Duodenal mucosa (tissue), 2 donors: ENCODE results near the gene PNMA8B.

Experiments used
- H3K27ac ChIP-seq: one replicate; pipeline ENCODE4 v1.7.0; 2013; ENCODE audit warnings: low read depth, low read length
- H3K27me3 ChIP-seq, 2 donors: one replicate each; pipeline ENCODE4 v1.7.0; 2013; ENCODE audit warnings: low read length in 2 of 2, control low read depth in 1 of 2; ENCODE audit not compliant: insufficient read depth in 2 of 2, control insufficient read depth in 1 of 2
- H3K36me3 ChIP-seq, 2 donors: one replicate each; pipeline ENCODE4 v1.7.0; 2013; ENCODE audit warnings: low read length in 2 of 2, control low read depth in 1 of 2; ENCODE audit not compliant: insufficient read depth in 2 of 2, control insufficient read depth in 1 of 2
- H3K4me1 ChIP-seq, 2 donors: one replicate each; pipeline ENCODE4 v1.7.0; 2013; ENCODE audit warnings: low read length in 2 of 2, control low read depth in 1 of 2; ENCODE audit not compliant: insufficient read depth in 2 of 2, control insufficient read depth in 1 of 2
- H3K4me3 ChIP-seq, 2 donors: one replicate each; pipeline ENCODE4 v1.7.0; 2013; ENCODE audit warnings: low read length in 2 of 2, low read depth in 1 of 2
- H3K9ac ChIP-seq, 2 donors: one replicate each; pipeline ENCODE4 v1.7.0; 2013; ENCODE audit warnings: low read length in 2 of 2, low read depth in 1 of 2
- H3K9me3 ChIP-seq, 2 donors: one replicate each; pipeline ENCODE4 v1.7.0; 2013; ENCODE audit warnings: low read length in 2 of 2, control low read depth in 1 of 2; ENCODE audit not compliant: control insufficient read depth in 1 of 2

Gene PNMA8B

GRCh38 chr19:46472592-46472991 lies 23.1 kb downstream of the PNMA8B start:
- no peak overlapping the region for H3K9ac ChIP-seq
- no peaks in the 10 kb centered on the region for H3K4me1 ChIP-seq
- no peaks in the 10 kb centered on the region for H3K9me3 ChIP-seq
- H3K36me3 ChIP-seq, result no peaks in the 10 kb centered on the region
- no peak overlapping the region for H3K27ac ChIP-seq
- H3K27me3 ChIP-seq, result peaks cover 10 to 15% of the 10 kb centered on the region in 2 donors
- H3K4me3 ChIP-seq, result no peak overlapping the region

- peak overlapping the region; percentile 22 to 48 for H3K4me3 ChIP-seq
- H3K27me3 ChIP-seq, result peaks cover 10 to 15% of the 10 kb centered on the region in 2 donors
- no peaks in the 10 kb centered on the region for H3K36me3 ChIP-seq
- H3K4me1 ChIP-seq, result no peaks in the 10 kb centered on the region
- H3K9ac ChIP-seq, result peak overlapping the region in 1 of 2 donors; percentile 18
- no peaks in the 10 kb centered on the region for H3K9me3 ChIP-seq
- no peak overlapping the region for H3K27ac ChIP-seq
These were observed 23.7 kb downstream of the PNMA8B start for GRCh38 chr19:46471811-46472543.

- Histone ChIP-seq H3K27me3 (peaks cover 10 to 15% of the 10 kb centered on the region in 2 donors), H3K4me1 (no peaks in the 10 kb centered on the region), H3K27ac (no peak within 1 kb of the TSS), H3K36me3 (no peaks in the 10 kb centered on the region), H3K9ac (peak within 1 kb of the TSS in 1 of 2 donors; percentile 18), H3K9me3 (no peaks in the 10 kb centered on the region), H3K4me3 (peak within 1 kb of the TSS; percentile 22 to 48)
These were observed 24.4 kb downstream of the PNMA8B start, which contains the start of gene PNMA8A for GRCh38 chr19:46471116-46471733. Gene PNMA8A (minus strand): TSS chr19:46471563. CDS start chr19:46471035, 528 bp downstream.

- Histone ChIP-seq H3K36me3 (no peaks in the 10 kb centered on the region), H3K4me1 (no peaks in the 10 kb centered on the region), H3K27me3 (peaks cover 10 to 15% of the 10 kb centered on the region in 2 donors), H3K27ac (no peak overlapping the region), H3K4me3 (no peak overlapping the region), H3K9ac (no peak overlapping the region), H3K9me3 (no peaks in the 10 kb centered on the region)
These were observed 25.3 kb downstream of the PNMA8B start for GRCh38 chr19:46470376-46470775.

GRCh38 chr19:46469541-46470185 lies 26.0 kb downstream of the PNMA8B start:
- H3K4me1 ChIP-seq, result no peaks in the 10 kb centered on the region
- no peak overlapping the region for H3K9ac ChIP-seq
- H3K27me3 ChIP-seq, result peaks cover 10 to 15% of the 10 kb centered on the region in 2 donors
- no peak overlapping the region for H3K4me3 ChIP-seq
- H3K9me3 ChIP-seq, result no peaks in the 10 kb centered on the region
- no peak overlapping the region for H3K27ac ChIP-seq
- no peaks in the 10 kb centered on the region for H3K36me3 ChIP-seq

GRCh38 chr19:46466536-46467196 lies 29.0 kb downstream of the PNMA8B start:
- no peak overlapping the region for H3K9ac ChIP-seq
- H3K36me3 ChIP-seq, result no peaks in the 10 kb centered on the region
- H3K27ac ChIP-seq, result no peak overlapping the region
- no peak overlapping the region for H3K4me3 ChIP-seq
- H3K9me3 ChIP-seq, result no peaks in the 10 kb centered on the region
- H3K27me3 ChIP-seq, result peaks cover 10% of the 10 kb centered on the region in 2 donors
- no peaks in the 10 kb centered on the region for H3K4me1 ChIP-seq

GRCh38 chr19:46463516-46463915 lies 32.2 kb downstream of the PNMA8B start:
- no peaks in the 10 kb centered on the region for H3K4me1 ChIP-seq
- H3K9ac ChIP-seq, result no peak overlapping the region
- no peaks in the 10 kb centered on the region for H3K27me3 ChIP-seq
- no peak overlapping the region for H3K27ac ChIP-seq
- H3K36me3 ChIP-seq, result no peaks in the 10 kb centered on the region
- no peaks in the 10 kb centered on the region for H3K9me3 ChIP-seq
- H3K4me3 ChIP-seq, result no peak overlapping the region

GRCh38 chr19:46461537-46461936 lies 34.1 kb downstream of the PNMA8B start:
- H3K36me3 ChIP-seq, result no peaks in the 10 kb centered on the region
- H3K4me3 ChIP-seq, result no peak overlapping the region
- no peaks in the 10 kb centered on the region for H3K27me3 ChIP-seq
- no peaks in the 10 kb centered on the region for H3K4me1 ChIP-seq
- no peak overlapping the region for H3K9ac ChIP-seq
- no peak overlapping the region for H3K27ac ChIP-seq
- H3K9me3 ChIP-seq, result no peaks in the 10 kb centered on the region

GRCh38 chr19:46460981-46461380 lies 34.7 kb downstream of the PNMA8B start:
- no peaks in the 10 kb centered on the region for H3K27me3 ChIP-seq
- H3K4me1 ChIP-seq, result no peaks in the 10 kb centered on the region
- no peaks in the 10 kb centered on the region for H3K36me3 ChIP-seq
- H3K9me3 ChIP-seq, result no peaks in the 10 kb centered on the region
- no peak overlapping the region for H3K4me3 ChIP-seq
- H3K27ac ChIP-seq, result no peak overlapping the region
- no peak overlapping the region for H3K9ac ChIP-seq

GRCh38 chr19:46460055-46460454 lies 35.6 kb downstream of the PNMA8B start:
- Histone ChIP-seq H3K9ac (no peak overlapping the region), H3K27ac (no peak overlapping the region), H3K36me3 (no peaks in the 10 kb centered on the region), H3K4me1 (no peaks in the 10 kb centered on the region), H3K27me3 (no peaks in the 10 kb centered on the region), H3K4me3 (no peak overlapping the region), H3K9me3 (no peaks in the 10 kb centered on the region)
